ENCODE measurements around the gene ADGRB2.
A peak's percentile ranks its signal among the peaks of the same experiment; 100 is the strongest.
"Not testable (repeated sequence)": the region's sequence is repeated elsewhere in the genome, so short reads cannot be mapped to it uniquely, and the experiment has no call there.

The ADGRB2 gene

GRCh38 chr1:31725777-31726535 is 38.2 kb downstream of the ADGRB2 start:
- FAIRE-seq = no peak

DNA sequence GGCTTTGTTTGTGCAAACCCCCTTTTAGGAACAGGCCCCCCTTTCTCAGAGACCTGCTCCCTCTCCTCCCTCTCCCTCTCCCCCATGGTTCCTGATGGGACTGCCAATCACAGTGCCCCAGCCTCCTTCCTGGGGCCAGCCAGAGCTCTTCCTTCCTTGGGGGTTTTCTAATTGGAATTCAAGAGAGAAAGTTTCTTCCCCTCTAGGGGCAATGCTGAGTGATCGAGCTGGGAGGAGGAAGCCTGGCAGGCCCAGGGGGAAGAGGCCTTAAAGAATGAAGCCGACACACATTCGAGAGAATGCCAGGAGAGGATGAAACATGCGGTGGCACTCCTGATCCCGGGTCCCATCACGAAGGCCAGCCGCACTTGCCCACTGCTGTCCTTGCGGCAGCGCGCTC is 39.0 kb downstream of the ADGRB2 start:
- no peak for FAIRE-seq

DNA sequence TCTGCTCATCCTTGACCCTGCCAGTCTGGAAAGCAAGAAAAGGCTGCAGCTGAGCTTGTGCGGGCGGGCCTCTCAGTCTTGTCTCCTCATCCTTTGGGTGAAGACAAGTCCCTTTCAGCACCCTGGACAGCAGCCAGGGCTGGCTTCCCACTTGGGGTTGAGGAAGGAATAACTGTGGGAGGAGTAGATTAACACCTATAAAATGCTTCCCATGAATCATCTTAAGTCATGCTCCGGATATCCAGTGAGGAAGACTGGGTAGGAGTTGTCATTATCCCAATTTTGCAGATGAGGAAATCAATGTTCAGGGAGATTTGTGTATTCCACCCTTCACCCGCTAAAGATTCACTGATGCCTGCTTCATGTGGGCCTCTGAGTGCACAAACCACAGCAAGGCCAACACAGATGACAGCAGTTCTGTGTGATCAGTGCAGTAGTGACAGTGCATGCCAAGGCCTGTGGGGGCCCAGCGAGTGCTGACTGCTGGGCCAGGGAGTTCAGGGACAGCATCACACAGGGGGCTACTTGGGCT is 40.2 kb downstream of the ADGRB2 start:
- no peak for FAIRE-seq

- FAIRE-seq = no peak
Observed at GRCh38 chr1:31718327-31718897, 45.7 kb downstream of the ADGRB2 start.

- no peak for FAIRE-seq
Observed at GRCh38 chr1:31717341-31717740, 46.8 kb downstream of the ADGRB2 start.

GRCh38 chr1:31715873-31716220 is 48.3 kb downstream of the ADGRB2 start:
- FAIRE-seq = no peak

GRCh38 chr1:31715087-31715872 is 48.9 kb downstream of the ADGRB2 start:
- FAIRE-seq = peak; percentile 96

DNA sequence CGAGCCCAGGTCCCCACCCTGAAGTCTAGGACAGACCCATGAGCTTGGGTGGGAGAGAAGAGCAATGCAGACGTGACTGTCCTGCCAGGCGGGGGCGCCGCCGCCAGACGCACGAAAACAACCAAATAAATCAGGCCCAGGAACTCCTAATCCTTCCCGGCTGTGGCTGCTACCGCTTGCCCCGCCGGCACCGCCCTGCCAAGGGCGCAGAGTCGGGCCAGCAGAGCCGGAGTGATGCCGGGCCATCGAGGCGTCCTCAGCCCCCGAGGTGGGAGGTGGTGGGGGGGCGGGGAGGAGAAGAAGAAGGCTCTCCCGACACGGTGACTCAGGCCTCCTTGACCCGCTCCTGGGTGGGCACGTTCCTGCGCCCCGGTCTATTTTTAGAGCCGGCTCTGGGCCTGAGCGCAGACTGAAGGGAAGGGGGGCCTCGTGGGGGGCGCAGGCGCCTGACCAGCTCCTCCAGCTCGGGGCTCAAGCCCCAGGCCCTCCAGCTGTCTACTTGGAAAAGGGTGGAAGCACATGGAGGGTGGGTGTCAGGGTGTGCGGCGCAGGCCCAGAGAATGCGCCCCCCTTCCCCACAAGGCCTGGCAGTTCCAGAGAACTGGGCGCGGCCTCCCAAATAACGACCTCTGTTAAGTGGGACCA is 49.6 kb downstream of the ADGRB2 start:
- FAIRE-seq = no peak

GRCh38 chr1:31712630-31713029 is 51.5 kb downstream of the ADGRB2 start:
- FAIRE-seq = no peak

DNA sequence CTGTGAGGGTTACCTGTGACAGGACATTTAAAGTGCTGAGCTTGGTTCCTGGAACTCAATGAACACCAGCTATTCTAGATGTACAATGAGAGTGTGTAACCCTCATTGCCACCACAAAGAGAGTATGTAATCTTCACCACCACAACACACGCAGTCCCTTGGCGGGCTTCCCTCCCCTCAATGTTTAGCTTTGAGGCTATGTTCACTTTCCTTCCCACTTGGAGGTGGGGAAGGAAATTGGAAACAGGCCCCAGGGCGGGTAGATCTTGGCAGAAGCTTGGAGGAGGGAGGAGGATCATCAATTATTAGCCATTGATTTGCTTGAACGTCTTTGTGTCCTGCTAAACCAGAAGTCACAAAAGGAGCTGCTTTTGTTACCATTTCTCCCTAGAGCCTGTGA is 52.1 kb downstream of the ADGRB2 start:
- FAIRE-seq = no peak

GRCh38 chr1:31708324-31708723 is 55.8 kb downstream of the ADGRB2 start:
- FAIRE-seq = no peak

DNA sequence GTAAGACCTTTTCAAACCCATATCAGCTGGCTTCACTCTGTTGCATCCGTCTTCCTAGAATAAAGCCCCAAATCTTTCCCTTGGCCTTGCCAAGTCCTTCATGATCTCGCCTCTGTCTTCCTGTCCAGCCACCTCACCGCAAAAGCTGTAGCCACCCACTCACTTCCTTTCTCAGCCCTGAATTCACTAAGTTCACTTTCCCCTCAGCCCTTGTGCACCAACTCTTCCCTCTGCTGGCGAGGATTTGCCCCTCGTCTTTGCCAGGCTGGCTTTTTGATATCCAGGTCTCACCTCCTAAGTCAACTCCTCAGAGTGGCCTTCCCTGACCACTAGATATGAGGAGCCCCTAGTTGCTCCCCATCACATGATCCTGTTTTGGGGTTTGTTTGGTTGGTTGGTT is 56.4 kb downstream of the ADGRB2 start:
- no peak for FAIRE-seq

GRCh38 chr1:31707059-31707600 is 57.0 kb downstream of the ADGRB2 start:
- FAIRE-seq = not testable (repeated sequence)

GRCh38 chr1:31706384-31707058 is 57.6 kb downstream of the ADGRB2 start:
- no peak for FAIRE-seq

DNA sequence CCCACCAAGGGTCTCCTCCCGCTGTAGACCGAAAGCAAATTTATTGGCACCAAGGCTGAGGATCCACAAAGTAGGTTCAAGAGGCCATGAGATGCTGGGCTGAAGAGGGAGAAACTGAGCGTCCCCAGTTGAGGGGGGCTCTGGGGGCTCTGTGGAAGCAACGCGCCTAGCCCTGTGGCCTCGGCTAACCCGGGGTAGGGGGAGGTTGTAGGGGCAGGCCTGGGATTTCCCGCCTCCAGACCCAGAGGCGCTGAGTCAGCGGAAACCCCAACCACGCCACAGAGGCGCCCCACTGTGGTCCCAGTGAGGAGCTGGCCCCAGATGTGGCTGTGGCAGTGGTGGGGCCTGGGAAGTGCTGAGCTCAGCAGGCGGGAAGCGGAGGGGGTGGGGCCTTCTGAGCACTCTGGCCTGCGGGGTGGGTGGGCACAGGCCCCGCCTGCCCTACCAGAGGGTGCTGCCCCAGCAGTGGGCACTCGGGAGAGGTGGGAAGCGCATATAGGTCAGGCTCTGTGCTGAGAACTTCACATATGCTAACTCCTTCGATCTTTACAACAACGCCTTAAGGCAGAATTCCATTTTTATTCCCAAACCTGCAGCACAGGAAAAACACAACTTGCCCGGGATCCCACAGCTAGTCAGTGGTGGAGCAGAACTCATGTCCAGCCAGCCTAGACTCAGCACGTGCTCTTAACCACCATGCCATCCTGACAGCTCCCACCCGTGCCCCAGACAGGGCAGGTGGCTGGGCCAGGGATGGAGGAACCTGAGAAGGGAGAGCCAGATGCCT is 58.9 kb downstream of the ADGRB2 start:
- FAIRE-seq = no peak

DNA sequence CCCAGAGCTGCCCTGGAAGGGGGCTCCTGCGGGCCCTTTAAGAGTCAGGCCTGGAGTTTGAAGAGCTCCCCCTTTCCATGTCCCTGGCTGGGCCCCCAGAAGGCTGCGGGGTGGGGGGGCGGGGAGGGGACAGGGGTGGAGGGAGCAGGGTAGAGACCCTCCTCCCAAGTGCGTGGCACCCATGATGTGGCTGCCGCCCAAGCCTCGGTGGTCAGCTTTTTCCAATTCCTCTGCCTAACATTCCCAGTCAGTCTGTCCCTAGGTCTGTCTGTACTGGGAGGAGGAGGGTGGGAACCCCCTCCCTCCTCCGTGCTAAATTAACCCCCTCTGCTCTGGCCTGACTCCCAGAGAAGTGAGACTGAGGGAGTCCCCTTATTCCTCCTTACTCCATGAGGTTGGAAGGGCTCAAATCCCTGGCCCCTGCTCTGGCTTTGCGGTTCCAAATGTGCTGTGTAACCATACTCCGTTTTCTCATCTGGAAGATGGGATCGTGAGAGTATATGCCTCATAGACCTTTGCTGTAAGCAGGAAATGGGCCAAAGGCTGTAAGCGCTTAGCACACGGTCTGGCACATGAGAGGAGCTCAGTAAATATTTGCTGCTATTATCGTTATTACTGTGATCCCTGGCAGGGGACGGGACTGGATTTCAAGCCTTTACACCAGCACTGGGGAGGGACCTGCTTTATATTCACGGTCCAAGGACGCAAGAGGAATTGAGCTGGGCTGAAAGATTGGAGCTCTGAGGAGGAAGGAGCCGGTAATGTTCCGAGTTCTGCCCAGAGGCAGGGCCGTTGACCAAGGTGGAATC is 59.7 kb downstream of the ADGRB2 start:
- FAIRE-seq = no peak

DNA sequence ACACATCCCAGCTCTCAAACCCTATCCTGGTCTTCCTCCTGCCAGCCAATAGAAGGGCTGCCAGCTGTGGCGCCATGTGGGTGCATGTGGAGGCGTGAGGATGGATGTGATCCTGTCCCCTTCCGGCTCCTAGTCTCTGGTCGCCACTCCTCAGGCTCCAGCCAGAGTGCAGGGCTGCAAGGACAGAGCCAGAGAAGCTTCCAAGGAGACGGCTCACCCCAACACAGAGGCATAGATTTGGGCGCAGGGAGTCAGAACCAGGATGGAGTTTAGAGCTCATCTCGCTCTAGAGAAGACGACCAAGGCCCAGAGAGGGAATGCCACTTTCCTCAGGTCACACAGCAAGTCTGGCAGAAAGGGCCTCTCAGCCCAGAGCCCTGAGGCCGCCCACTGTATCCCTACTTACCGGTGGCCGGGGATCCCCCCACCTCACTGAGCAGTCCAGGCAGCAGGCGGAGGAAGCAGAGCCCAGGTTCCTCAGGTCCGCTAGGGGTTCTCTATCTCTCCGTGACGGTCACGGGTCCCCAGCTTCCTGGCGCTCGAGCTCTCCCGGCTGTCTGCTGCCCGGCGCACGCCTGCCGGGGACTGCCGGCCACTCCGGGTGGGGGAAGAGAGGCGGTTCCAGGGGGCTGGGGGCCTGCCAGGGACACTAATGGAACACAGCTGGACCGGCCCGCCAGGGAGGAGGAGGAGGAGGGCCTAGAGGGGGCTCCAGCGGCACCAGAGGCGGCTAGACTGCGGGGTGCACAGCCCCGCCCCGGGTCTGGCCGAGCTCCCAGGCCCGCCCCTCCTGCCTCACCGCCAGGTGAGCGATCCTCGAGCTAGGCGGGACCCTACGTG is 60.5 kb downstream of the ADGRB2 start, which contains the start of gene COL16A1:
Gene COL16A1, minus strand, starts transcription at position 587 of the 840 bp plus-strand sequence. CDS start 1,824 bp downstream, outside the sequence.
- FAIRE-seq = no peak

DNA sequence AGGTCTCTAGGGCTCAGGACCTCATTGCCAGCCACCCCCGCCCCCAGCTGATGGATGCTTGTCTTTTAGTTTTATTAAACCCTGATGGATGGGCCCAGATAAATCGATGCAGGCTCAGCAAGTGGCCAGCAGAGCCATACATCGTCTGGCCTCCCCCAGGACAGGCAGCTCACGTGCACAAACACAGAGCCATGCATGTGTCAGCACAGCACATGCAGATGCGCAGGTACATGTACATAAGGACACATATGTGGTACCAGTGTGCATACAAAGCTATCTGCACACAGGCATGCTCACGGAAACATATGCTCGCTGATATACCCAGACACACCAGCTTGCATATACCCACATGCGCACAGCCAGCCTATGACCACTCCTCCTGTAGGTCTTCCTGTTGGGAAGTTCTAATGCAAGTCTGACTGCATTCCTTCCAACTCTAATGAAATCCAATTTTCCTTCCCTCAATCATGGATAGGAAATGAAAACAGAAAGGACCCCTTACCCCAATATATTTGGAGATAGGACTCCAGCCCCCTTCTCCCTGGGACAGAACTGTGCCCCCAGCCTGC is 61.2 kb downstream of the ADGRB2 start:
- no peak for FAIRE-seq

GRCh38 chr1:31701091-31701736 is 62.9 kb downstream of the ADGRB2 start:
- no peak for FAIRE-seq
